Stomach smooth muscle (tissue), 2 donors: ENCODE measurements around the gene DOCK3.

Source experiments
- H3K27ac ChIP-seq: one replicate; pipeline ENCODE4 v1.7.0; 2013; ENCODE audit warnings: mild to moderate bottlenecking, low read length, inconsistent platforms
- H3K27me3 ChIP-seq, 2 donors: one replicate each; pipeline ENCODE4 v1.7.0; 2013; ENCODE audit warnings: low read length in 2 of 2; ENCODE audit not compliant: insufficient read depth in 2 of 2, control insufficient read depth in 1 of 2
- H3K36me3 ChIP-seq, 2 donors: one replicate each; pipeline ENCODE4 v1.7.0; 2013; ENCODE audit warnings: low read length in 2 of 2; ENCODE audit not compliant: control insufficient read depth in 2 of 2, insufficient read depth in 2 of 2
- H3K4me1 ChIP-seq: one replicate; pipeline ENCODE4 v1.7.0; 2013; ENCODE audit warnings: low read length; ENCODE audit not compliant: control insufficient read depth, insufficient read depth
- H3K4me3 ChIP-seq, 2 donors: one replicate each; pipeline ENCODE4 v1.7.0; 2013; ENCODE audit warnings: low read length in 2 of 2
- H3K9ac ChIP-seq, 2 donors: one replicate each; pipeline ENCODE4 v1.7.0; 2013; ENCODE audit warnings: low read length in 2 of 2, mild to moderate bottlenecking in 1 of 2
- H3K9me3 ChIP-seq, 2 donors: one replicate each; pipeline ENCODE4 v1.7.0; 2013; ENCODE audit warnings: low read length in 2 of 2; ENCODE audit not compliant: control insufficient read depth in 2 of 2
- donor health status: healthy.
- donor health status: Pancreatic carcinoma.

Gene DOCK3

GRCh38 chr3:51375136-51375535, 700.4 kb downstream of the DOCK3 start:
- H3K9ac ChIP-seq = no peak overlapping the region
- no peak overlapping the region for H3K4me3 ChIP-seq
- H3K27me3 ChIP-seq = peaks cover 0 to 2% of the 10 kb centered on the region in 2 donors
- H3K36me3 ChIP-seq = peaks cover 4 to 5% of the 10 kb centered on the region in 2 donors
- no peaks in the 10 kb centered on the region for H3K9me3 ChIP-seq
- no peak overlapping the region for H3K27ac ChIP-seq
- H3K4me1 ChIP-seq = no peaks in the 10 kb centered on the region

GRCh38 chr3:51375571-51375970, 700.8 kb downstream of the DOCK3 start:
- no peaks in the 10 kb centered on the region for H3K9me3 ChIP-seq
- no peaks in the 10 kb centered on the region for H3K4me1 ChIP-seq
- no peak overlapping the region for H3K4me3 ChIP-seq
- peaks cover 4 to 6% of the 10 kb centered on the region in 2 donors for H3K36me3 ChIP-seq
- H3K27ac ChIP-seq = no peak overlapping the region
- peaks cover 0 to 2% of the 10 kb centered on the region in 2 donors for H3K27me3 ChIP-seq
- no peak overlapping the region for H3K9ac ChIP-seq

- no peaks in the 10 kb centered on the region for H3K4me1 ChIP-seq
- H3K9me3 ChIP-seq = no peaks in the 10 kb centered on the region
- H3K9ac ChIP-seq = no peak overlapping the region
- peaks cover 4 to 6% of the 10 kb centered on the region in 2 donors for H3K36me3 ChIP-seq
- no peak overlapping the region for H3K27ac ChIP-seq
- H3K4me3 ChIP-seq = no peak overlapping the region
- peaks cover 0 to 2% of the 10 kb centered on the region in 2 donors for H3K27me3 ChIP-seq
Measured at GRCh38 chr3:51378065-51378464, 703.3 kb downstream of the DOCK3 start.

- Histone ChIP-seq H3K4me3 (no peak overlapping the region), H3K27ac (no peak overlapping the region), H3K9ac (no peak overlapping the region), H3K9me3 (no peaks in the 10 kb centered on the region), H3K4me1 (peaks cover 3% of the 10 kb centered on the region), H3K36me3 (peaks cover 4 to 6% of the 10 kb centered on the region in 2 donors), H3K27me3 (peaks cover 0 to 2% of the 10 kb centered on the region in 2 donors)
Measured at GRCh38 chr3:51378726-51379125, 704.0 kb downstream of the DOCK3 start.

- Histone ChIP-seq H3K36me3 (peaks cover 4 to 6% of the 10 kb centered on the region in 2 donors), H3K4me1 (peaks cover 8% of the 10 kb centered on the region), H3K27ac (no peak overlapping the region), H3K4me3 (no peak overlapping the region), H3K27me3 (peaks cover 0 to 2% of the 10 kb centered on the region in 2 donors), H3K9me3 (no peaks in the 10 kb centered on the region), H3K9ac (no peak overlapping the region)
Measured at GRCh38 chr3:51379301-51379700, 704.6 kb downstream of the DOCK3 start.

GRCh38 chr3:51379746-51380455, 705.2 kb downstream of the DOCK3 start:
- Histone ChIP-seq H3K9me3 (no peaks in the 10 kb centered on the region), H3K9ac (no peak overlapping the region), H3K27ac (no peak overlapping the region), H3K4me1 (peaks cover 10% of the 10 kb centered on the region), H3K4me3 (no peak overlapping the region), H3K36me3 (peaks cover 0 to 4% of the 10 kb centered on the region in 2 donors), H3K27me3 (peaks cover 0 to 2% of the 10 kb centered on the region in 2 donors)

GRCh38 chr3:51380601-51381332, 706.0 kb downstream of the DOCK3 start:
- H3K4me3 ChIP-seq = no peak overlapping the region
- H3K36me3 ChIP-seq = peaks cover 0 to 4% of the 10 kb centered on the region in 2 donors
- no peaks in the 10 kb centered on the region for H3K27me3 ChIP-seq
- no peak overlapping the region for H3K9ac ChIP-seq
- peaks cover 13% of the 10 kb centered on the region for H3K4me1 ChIP-seq
- H3K9me3 ChIP-seq = no peaks in the 10 kb centered on the region
- H3K27ac ChIP-seq = no peak overlapping the region

GRCh38 chr3:51381333-51381705, 706.6 kb downstream of the DOCK3 start:
- no peak overlapping the region for H3K9ac ChIP-seq
- H3K27me3 ChIP-seq = no peaks in the 10 kb centered on the region
- H3K27ac ChIP-seq = no peak overlapping the region
- peaks cover 0 to 4% of the 10 kb centered on the region in 2 donors for H3K36me3 ChIP-seq
- H3K9me3 ChIP-seq = no peaks in the 10 kb centered on the region
- no peak overlapping the region for H3K4me3 ChIP-seq
- H3K4me1 ChIP-seq = peaks cover 18% of the 10 kb centered on the region

GRCh38 chr3:51382076-51382745, 707.5 kb downstream of the DOCK3 start:
- Histone ChIP-seq H3K9me3 (no peaks in the 10 kb centered on the region), H3K4me3 (no peak overlapping the region), H3K9ac (no peak overlapping the region)

GRCh38 chr3:51382947-51383578, 708.3 kb downstream of the DOCK3 start:
- Histone ChIP-seq H3K27me3 (no peaks in the 10 kb centered on the region), H3K4me1 (peaks cover 29% of the 10 kb centered on the region), H3K9ac (peak overlapping the region in 1 of 2 donors; percentile 29), H3K9me3 (no peaks in the 10 kb centered on the region), H3K27ac (no peak overlapping the region), H3K36me3 (peaks cover 2 to 13% of the 10 kb centered on the region in 2 donors), H3K4me3 (peak overlapping the region in 1 of 2 donors; percentile 15)

More at GRCh38 chr3:51382076-51382745, 707.5 kb downstream of the DOCK3 start:
- H3K4me1 ChIP-seq = peaks cover 24% of the 10 kb centered on the region
- H3K36me3 ChIP-seq = peaks cover 0 to 5% of the 10 kb centered on the region in 2 donors
- no peak overlapping the region for H3K27ac ChIP-seq
- no peaks in the 10 kb centered on the region for H3K27me3 ChIP-seq
